GM04503 (cell line): ENCODE results near the gene SEPTIN14.
"Not testable (repeated sequence)": the region's sequence is repeated elsewhere in the genome, so short reads cannot be mapped to it uniquely, and the experiment has no call there.

ENCODE experiments used
- DNase-seq: peaks from one replicate; pipeline ENCODE4 v3.0.0-alpha.2; 2012; ENCODE audit warnings: low read depth

Gene SEPTIN14

DNA sequence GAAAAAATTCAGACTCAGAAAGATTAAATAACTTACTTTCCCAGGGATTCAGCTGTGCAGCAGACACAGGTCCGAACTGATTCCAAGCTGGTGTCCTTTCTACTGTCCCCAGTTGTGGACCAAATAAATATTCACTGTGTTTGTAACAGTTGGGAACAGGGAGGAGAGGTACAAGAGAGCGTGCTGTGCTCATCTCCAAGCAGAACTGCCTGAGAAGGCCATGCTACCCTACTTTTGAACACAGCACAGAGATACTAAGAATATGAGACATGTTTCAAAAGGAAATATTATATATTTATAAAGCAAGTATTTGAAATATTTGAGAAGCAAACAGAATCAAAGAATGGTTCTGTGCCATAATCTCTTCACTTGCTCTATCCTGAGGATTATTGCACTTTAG is at the start of gene SEPTIN14:
SEPTIN14 (minus strand) TSS at position 101 of the 400 bp plus-strand sequence. CDS start 756 bp downstream, outside the sequence.
- not testable (repeated sequence) for DNase-seq

DNA sequence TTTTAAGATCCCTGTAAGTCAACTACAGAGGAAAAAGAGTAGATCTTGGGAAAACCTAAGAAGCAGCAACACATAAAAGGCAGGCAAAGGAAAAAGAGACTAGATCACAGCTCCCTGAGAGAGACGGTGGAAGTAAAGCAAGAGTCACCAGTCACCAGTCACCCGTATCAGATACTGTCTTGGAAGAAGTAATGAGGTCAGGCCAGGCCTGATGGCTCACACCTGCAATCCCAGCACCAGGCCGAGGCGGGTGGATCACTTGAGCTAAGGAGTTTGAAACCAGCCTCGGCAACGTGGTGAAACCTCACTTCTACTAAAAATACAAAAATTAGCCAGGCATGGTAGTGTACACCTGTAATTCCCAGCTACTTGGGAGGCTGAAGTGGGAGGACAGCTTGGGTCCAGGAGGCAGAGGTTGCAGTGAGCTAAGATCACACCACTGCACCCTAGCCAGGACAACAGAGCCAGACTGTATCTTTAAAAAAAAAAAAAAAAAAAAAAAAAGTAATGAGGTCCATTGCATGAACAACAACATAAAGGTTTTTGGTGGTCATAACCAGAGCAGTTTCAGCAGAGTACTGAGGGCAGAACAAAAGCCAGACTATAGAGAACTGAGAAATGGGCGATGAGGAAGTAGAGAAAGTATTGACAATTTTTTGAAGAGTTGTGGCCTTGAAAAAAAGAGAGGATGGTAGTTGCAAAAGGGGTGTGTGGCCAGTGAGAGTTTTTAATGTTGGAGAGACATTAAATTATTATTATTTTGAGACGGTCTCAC is 41.6 kb upstream of the SEPTIN14 start:
- DNase-seq: no peak

DNA sequence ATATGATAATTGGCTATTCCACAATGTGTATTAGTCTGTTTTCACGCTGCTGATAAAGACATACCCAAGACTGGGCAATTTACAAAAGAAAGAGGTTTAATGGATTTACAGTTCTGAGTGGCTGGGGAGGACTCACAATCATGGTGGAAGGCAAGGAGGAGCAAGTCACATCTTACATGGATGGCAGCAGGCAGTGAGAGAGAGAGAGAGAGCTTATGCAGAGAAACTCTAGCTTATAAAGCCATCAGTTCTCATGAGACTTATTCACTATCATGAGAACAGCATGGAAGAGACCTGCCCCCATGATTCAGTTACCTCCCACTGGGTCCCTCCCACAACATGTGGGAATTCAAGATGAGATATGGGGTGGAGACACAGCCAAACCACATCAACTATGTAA is 38.5 kb upstream of the SEPTIN14 start:
- not testable (repeated sequence) for DNase-seq

DNA sequence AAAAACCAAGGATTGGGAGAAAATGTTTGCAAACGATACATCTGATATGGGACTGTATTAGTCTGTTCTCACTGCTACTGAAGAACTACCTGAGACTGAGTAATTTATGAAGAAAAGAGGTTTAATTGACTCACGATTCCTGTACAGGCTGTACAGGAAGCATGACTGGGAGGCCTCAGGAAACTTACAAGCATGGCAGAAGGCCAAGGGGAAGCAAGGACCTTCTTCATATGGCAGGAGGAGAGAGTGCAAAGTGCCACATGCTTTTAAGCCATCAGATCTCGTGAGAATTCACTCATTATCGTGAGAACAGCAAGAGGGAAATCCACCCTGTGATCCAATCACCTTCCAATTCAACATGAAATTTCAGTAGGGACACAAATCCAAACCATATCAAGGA is 35.7 kb upstream of the SEPTIN14 start:
- DNase-seq: no peak

DNA sequence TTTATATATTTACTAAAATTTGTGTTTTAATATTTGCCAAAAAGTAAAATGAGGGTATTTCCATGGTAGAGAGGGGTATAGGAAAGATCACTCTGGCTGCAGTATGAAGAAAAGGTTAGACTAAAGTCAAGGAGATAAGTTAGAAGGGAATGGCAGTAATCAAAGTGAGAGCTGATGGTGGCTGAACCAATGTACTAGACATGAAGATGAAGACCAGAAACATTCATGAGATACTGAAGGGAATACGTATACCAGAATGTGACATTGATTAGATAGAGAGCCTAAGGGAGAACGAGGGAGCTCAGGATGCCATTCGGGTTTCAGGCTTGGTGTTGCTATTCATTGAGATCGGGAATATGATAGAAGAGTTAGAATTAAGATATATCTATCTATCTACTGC is 32.5 kb upstream of the SEPTIN14 start:
- no peak for DNase-seq

DNA sequence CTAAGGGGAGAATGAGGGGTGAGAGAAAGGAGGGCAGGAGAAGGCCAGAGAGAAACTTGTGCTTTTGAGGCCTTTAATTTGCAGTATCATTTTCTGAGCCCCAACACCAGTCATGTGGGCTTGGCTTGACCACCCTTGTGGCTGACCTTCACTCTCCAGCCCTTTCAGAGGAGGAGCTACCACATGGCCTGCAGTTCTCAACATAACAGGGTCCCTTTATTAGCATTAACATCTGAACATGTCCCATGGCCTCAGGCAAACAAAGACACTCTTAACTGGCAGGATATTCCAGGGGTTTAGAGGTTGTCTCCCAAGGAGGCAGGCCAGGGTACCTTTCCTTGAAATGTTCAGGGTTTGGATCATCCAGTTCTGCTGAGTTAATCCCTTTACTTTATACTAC is 31.4 kb upstream of the SEPTIN14 start:
- no peak for DNase-seq

DNA sequence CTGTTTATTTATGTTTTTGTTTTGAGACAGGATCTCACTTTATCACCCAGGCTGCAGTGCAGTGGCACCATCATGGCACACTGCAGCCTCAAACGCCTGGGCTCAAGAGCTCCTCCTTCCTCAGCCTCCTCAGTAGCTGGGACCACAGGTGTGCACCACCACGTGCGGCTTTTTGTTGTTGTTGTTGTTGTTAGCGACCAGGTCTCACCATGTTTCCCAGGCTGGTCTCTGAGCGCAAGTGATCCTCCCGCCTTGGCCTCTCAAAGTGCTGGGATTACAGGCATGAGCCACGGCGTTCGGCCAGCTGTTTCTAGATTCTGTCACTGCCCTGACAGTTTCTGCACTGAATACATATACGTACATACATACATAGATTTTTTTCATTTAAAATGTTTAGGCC is 25.8 kb upstream of the SEPTIN14 start:
- not testable (repeated sequence) for DNase-seq

DNA sequence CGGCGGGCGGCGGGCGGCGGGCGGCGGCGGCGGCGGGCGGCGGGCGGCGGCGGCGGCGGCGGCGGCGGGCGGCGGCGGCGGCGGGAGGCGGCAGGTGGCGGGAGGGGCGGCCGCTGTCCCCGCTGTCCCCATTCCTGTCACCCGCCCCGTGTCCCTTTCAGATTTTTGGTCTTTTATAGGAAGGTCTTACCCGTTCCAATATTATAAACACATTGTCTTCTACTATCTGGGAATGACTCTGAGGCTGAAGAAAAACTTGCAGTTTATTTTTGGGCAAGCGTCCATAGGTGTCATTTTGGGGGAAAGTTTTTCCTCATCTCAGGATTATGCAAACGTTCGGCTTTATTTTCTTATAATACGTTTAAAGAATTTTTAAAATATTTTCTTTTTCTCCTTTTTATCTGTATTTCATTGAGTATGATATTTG is 25.3 kb upstream of the SEPTIN14 start:
- no peak for DNase-seq

DNA sequence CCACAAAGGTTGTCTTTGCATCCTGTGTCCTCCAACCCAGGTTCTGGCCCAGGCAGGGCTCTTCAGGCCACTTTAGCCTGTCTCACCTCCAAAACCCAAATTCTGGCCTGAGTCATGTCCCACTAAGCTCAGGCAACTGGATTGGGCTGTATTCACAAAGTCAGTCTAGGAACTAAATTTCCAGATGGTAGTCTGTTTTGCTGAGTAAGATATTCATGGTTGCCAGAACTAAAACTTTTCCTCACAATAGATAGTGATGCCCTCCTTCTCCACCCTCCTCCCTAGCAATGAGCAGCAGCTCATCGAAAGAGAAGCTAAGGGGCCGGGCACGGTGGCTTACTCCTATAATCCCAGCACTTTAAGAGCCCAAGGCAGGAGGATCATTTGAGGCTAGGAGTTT is 21.8 kb upstream of the SEPTIN14 start:
- no peak for DNase-seq

DNA sequence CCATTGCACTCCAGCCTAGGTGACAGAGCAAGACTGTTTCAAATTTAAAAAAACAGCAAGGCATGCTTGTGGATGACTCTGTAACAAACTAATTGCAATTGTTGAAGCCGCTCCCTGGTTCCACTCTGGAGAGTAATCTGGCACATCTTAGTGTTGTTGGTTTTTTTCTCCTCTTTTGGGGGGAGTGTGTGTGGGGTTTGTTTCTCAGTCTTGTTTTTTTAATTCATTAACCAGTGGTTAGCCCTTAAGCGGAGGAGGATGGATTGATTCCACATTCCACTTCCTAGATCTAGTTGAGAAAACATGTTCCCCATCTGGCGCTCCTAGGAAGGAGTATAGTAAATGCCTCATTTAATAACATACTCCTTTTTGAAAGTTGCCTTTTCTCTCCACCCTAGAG is 16.1 kb upstream of the SEPTIN14 start:
- DNase-seq: no peak

DNA sequence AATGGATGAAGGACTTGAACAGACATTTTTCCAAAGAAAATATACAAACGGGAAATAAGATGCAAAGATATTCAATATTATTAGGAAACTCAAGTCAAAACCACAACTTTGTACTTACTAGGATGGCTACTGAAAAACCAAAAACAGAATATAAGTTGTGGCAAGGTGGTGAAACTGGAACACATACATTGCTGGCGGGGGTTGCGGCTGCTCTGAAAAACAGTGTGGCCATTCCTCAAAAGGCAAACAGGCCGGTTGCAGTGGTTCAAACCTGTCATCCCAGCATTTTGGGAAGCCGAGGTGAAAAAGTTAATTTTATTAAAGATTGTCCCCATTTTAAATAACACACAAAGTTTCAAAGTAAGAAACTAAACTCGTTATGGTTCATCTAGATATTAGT is 14.8 kb upstream of the SEPTIN14 start:
- DNase-seq: no peak

DNA sequence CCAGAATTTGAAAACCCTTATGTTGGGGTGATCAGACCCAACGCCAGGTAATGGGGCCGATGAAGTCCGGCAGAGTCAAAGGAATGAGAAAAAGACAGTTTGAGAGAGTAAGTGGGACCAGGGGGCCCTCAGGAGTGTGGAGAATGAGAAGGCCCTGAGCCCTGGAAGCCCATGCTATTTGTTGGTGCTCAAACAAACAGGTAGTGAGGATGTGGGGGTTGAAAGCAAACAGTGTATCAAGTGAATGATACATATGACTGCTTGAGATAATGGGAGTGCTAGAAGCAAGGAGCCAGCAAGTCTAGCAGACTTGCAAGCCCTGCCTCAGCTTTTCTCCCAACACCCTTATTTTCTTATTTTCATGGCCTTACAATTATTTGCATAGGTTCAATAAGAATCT is 11.2 kb upstream of the SEPTIN14 start:
- no peak for DNase-seq

DNA sequence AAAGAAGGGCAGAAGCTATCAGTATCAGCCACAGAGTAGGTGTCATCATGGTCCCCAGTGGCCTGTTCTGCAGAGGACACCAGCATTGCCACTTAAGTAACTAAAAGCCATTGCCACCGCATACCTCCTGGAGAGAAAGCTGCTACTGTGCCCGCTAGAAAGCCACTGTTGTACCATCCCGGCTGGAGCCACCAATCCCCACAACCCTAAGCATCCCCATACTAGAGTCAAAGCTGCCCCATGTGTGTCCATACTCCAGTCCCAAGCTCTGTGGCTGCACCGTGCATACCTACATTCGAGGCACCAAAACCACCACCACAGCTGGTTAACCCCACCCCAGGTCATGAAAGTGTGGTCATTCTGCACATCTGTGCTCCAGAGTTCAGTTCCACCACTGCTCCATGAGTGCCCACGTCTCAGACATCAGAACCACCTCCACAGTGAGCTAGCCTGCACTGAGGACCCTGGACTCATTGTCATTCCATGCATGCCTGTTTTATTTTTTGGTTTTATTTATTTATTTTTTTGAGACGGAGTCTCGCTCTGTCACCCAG is 9.5 kb upstream of the SEPTIN14 start:
- DNase-seq: no peak

DNA sequence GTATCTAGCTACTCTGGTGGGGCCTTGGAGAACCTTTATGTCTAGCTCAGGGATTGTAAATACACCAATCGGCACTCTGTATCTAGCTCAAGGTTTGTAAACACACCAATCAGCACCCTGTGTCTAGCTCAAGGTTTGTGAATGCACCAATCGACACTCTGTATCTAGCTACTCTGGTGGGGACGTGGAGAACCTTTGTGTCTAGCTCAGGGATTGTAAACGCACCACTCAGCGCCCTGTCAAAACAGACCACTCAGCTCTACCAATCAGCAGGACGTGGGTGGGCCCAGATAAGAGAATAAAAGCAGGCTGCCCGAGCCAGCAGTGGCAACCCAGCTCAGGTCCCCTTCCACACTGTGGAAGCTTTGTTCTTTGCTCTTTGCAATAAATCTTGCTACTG is 6.4 kb upstream of the SEPTIN14 start:
- not testable (repeated sequence) for DNase-seq

DNA sequence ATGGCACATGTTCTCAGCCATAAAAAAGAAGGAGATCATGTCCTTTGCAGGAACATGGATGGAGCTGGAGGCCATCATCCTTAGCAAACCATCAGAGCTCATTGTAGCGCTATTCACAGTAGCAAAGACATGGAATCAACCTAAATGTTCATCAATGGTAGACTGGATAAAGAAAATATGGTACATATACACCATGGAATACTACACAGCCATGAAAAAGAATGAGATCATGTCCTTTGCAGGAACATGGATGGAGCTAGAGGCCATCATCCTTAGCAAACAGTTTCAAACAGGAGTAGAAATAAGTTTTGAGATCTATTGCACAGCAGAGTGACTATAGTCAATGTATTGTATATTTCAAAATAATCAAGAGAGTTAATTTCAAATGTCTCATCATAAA is 17.4 kb downstream of the SEPTIN14 start:
- DNase-seq: not testable (repeated sequence)

DNA sequence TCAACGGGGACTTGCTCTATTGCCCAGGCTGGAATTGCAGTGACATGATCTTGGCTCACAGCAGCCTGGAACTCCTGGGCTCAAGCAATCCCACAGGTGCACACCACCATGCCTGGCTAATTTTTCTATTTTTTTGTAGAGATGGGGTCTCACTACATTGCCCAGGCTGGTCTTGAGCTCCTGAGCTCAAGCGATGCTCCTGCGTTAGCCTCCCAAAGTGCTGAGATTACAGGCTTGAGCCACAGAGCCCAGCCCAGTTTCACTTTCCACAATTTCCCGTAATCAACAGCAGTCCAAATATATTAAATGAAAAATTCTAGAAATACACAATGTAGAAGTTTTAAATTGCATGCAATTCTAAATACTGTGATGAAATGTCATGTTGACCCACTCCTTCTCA is 24.0 kb downstream of the SEPTIN14 start:
- no peak for DNase-seq

DNA sequence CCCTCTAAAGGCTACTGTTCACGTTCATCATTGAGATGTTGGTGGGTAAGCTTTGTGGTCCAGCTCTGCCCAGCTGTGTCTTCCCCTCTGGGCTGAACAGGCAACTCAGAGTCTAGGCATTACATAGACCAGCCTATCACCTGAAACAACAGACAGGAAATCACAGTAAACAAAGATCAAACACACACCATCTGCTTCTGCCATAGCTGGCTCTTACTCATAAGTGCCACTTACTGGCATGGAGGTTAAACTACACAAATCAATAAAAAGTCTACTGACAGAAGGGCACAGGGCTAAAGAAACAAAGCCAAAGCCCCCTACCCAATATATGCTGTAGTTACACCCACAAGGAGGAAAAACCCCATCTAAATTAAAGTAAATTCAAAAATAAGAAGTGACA is 35.0 kb downstream of the SEPTIN14 start:
- no peak for DNase-seq

DNA sequence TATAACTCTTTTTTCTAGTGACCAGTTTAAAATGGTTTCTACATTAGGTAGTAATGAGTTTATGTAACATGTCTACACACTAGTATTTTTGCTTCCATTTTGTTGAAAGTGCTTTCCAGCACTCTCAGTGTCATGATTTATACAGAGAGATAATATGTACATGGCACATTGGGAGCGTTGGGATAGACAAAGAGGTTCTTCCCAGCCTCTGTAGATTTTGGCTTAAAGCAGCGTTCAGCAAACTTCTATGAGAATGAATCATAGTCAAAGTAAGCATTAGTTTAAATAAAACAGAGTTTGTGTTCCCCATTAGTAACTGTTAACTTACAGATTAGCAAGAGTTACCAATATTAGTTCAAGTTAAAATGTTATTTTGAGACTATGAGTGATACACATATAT is 43.9 kb downstream of the SEPTIN14 start:
- no peak for DNase-seq

DNA sequence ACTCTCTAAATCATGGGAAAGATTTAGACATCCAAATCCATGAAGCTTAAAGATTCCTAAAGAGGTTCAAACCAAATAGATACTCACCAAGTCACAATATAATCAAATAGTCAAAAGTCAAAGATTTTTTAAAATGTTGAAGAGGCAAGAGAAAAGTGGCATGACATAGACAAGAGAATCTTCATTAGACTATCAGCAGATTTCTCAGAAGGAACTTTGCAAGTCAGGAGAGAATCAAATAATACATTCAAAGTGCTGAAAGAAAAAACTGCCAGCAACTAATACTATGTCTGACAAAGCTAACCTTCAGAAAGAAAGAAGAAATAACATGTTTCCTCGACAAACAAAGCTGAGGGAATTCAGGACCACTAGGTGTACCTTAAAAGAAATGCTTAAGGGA is 65.3 kb downstream of the SEPTIN14 start:
- not testable (repeated sequence) for DNase-seq

DNA sequence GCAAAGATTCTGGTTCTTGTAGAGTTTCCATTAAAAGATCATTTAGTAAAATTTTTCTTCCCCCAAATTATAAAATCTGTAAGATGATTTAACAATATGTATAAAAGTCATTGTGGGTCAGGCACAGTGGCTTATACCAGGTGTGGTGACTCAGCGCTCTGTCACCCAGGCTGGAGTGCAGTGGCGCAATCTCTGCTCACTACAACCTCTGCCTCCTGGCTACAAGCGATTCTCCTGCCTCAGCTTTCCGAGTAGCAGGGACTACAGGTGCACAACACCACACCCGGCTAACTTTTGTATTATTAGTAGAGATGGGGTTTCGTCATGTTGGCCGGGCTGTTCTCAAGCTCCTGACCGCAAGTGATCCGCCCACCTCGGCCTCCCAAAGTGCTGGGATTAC is 68.0 kb downstream of the SEPTIN14 start:
- no peak for DNase-seq

DNA sequence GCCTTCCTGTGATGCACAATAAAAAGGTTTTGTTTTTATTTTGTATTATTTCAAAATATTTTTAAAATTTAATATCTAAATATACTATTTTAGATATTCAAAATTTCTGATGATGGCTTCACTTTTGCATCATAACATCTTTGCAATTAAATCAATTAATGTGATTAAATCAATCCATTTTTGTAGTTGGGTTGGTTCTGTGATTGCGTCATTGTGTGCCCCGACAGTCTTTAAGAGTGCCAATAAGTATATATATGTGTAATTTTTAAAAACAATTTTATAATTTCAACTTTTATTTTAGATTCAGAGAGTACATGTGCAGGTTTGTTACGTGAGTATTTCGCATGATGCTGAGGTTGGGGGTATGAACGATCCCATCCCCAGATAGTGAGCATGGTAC is 70.5 kb downstream of the SEPTIN14 start:
- no peak for DNase-seq

DNA sequence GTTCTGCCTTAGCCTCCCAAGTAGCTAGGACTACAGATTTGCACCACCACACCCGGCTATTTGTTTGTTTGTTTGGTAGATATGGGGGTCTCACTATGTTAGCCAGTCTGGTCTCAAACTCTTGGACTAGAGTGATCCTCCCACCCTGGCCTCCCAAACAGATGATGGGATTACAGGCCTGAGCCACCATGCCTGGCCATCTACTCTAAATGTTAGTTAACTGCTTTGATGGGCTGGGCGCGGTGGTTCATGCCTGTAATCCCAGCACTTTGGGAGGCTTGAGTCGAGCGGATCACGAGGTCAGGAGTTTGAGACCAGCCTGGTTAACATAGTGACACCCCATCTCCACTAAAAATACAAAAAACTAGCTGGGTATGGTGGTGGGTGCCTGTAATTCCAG is 74.8 kb downstream of the SEPTIN14 start:
- DNase-seq: no peak

DNA sequence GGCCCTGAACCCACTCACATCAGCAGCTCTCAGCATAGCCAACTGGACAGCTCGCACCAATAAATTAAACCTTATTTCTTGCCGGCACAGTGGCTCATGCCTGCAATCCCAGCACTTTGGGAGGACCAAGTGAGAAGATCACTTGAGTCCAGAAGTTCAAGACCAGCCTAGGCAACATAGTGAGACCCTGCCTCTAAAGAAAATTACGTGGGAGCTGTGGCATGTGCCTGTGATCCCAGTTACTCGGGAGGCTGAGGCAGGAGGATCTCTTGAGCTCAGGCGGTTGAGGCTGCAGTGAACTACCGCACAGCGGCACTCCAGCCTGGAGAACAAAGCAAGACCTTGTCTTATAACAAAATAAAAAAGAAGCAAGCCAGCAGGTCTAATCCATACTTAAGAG is 75.7 kb downstream of the SEPTIN14 start:
- no peak for DNase-seq

DNA sequence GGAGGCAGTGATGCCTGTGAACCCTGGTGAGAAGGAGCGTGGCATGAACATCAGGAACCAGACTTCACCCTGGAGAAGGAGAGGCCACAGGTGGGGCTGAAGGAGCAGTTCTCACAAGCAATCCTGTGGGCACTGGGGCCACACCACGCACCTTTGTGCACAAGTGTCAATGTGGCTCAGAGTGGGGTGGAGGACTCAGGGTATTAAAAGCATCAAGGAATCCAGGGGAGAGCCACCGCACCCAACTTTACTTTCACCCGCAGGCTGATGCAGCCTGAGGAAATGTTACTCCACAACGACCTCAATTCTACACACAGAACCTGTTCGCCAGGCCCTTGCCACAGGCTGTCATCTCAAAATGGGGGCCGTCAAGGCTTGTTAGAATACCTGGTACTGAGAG is 77.1 kb downstream of the SEPTIN14 start:
- DNase-seq: not testable (repeated sequence)
